Measurements from ENCODE around the gene HOPX.
"Not testable (repeated sequence)": the region's sequence is repeated elsewhere in the genome, so short reads cannot be mapped to it uniquely, and the experiment has no call there.

HOPX gene

DNA sequence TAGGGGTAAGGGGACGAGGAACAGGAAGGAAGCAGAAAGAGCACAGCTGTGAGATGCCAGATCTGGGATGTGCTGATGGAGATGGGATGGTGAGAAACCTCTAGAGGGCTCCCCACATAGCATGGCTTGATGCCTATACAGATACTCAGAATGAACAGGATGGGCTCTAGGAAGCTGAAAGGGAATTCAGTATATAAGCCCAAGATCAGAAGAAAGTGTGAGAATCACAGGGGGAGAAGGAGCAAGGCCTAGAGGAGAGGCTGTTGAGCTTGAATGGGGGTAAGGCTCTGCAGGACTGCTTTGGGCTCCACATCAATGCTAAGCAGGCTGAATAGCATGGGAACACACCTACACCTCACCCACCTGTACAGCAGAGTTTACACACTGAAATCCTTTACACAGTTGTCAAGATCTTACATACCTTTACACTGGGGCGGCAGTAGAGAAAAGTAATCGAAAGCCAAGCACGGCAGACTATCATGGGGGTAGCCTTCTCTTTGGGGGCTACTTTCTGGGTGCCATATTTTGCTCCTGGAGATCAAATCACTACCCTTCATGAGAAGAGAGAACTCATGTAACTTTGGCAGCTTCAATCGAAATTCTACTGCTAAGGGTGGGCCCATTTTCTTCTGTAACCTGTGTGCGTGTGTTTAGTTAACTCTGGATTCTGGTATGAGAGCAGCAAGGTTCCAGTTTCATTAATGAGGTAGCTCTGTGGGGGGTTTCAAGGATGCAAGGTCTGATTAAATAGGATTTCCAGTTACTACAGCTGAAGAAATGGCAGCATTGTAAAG lies 30.6 kb downstream of the HOPX start:
- peaks cover 22% of the 10 kb centered on the region for H3K27me3 ChIP-seq (ENCODE audit: control insufficient read depth, insufficient read depth, low read length)
- H3K9me3 ChIP-seq (ENCODE audit: control insufficient read depth, low read length), result no peaks in the 10 kb centered on the region
- no peaks in the 10 kb centered on the region for H3K4me1 ChIP-seq (ENCODE audit: control insufficient read depth, insufficient read depth, low read length)
- no peak overlapping the region for H3K4me3 ChIP-seq (ENCODE audit: low read length)
- no peaks in the 10 kb centered on the region for H3K36me3 ChIP-seq (ENCODE audit: control insufficient read depth, insufficient read depth, low read length)
- no peak overlapping the region for H3K9ac ChIP-seq (ENCODE audit: low read length)

DNA sequence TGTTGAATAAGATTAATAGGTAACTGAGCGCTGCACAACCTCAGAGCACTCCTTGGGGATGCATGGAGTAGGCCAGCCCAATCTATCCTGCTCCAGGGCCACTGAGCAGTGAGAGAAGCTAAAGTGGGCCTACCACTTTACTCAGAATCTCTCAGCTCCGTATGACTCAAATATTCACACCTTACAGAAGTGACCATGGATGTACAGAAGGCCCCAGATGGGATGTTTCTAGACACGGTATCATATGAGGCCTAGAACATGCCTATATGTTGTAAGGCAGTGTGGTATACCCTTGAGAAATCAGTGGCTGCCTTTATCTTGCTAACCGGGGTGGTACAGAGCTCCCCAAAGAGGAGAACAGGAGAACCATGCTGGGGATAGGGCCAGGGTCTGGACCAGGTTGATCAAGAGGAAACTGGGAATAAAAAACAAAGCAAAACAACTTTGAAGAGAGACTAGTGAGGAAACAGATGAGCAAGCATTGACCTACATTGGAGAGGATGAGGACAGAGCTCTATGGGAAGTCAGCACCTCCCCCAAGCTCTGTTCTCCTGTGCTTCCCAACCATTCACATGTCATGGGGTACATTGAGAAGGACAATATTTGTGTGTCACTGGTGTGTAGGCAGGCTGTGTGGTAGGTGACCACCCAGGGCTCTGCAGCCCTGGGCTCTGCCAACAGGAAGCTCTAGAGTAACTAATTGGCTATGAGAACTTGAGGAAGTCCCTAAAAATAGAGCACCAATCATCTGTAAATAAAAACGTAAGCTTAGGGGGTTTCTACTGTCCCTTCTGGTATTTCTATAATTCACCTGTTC lies 31.4 kb downstream of the HOPX start:
- Histone ChIP-seq H3K9me3 (ENCODE audit: control insufficient read depth, low read length) (no peaks in the 10 kb centered on the region), H3K4me1 (ENCODE audit: control insufficient read depth, insufficient read depth, low read length) (no peaks in the 10 kb centered on the region), H3K27me3 (ENCODE audit: control insufficient read depth, insufficient read depth, low read length) (peaks cover 14% of the 10 kb centered on the region), H3K4me3 (ENCODE audit: low read length) (no peak overlapping the region), H3K36me3 (ENCODE audit: control insufficient read depth, insufficient read depth, low read length) (no peaks in the 10 kb centered on the region), H3K9ac (ENCODE audit: low read length) (no peak overlapping the region)

DNA sequence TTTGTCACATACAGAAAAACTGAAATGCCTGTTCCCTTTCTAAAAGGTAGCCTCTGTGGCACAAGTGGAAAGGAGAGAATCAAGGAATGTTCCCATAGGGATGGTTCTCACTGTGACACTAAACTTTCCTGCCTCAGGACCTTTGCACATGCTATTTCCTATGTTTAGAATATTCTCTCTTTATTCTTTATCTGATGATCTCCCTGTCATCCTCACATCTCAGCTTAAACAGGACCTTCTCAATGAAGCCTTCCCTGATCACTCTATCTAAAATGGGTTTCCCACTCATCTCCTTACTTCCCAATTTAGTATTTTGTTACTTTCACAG lies 32.3 kb downstream of the HOPX start:
- Histone ChIP-seq H3K4me3 (ENCODE audit: low read length) (no peak overlapping the region), H3K9ac (ENCODE audit: low read length) (no peak overlapping the region), H3K36me3 (ENCODE audit: control insufficient read depth, insufficient read depth, low read length) (no peaks in the 10 kb centered on the region), H3K4me1 (ENCODE audit: control insufficient read depth, insufficient read depth, low read length) (no peaks in the 10 kb centered on the region), H3K9me3 (ENCODE audit: control insufficient read depth, low read length) (no peaks in the 10 kb centered on the region), H3K27me3 (ENCODE audit: control insufficient read depth, insufficient read depth, low read length) (peaks cover 5% of the 10 kb centered on the region)

DNA sequence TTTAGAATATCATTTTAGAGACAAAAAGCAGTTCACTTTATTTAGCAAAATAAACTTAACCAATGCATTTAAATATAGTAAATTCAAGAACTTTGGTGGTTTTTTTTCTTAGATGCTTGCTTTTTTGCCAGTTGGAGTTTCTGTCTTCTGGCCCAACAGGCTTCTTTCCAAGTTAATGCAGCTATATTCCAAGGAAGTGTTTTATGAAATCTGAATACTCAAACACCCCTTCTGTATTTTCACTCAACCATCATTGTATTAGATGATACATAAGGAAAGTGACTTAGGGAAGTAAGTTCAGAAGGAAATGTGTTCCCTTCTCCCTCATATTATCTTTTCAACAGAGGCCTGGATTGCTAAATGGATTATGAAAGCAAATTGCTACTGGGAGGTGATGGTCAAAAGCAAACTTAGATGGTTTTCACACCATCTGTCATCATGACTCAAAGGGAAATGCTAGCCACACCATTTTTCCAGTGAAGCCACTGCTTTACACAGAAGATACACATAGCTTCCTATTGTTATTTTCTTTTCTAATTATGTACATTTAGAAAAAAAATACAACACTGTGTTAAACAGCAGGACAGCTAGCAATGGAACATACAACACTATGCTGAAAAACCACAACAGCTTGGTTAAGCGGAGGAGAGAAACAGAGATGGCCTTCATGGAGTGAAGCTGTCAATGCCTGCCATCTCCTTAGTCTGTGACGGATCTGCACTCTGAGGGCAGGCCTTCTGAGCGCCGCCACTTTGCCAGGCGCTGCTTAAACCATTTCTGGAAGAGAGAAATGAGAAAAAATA lies 32.9 kb downstream of the HOPX start:
- no peak overlapping the region for H3K4me3 ChIP-seq (ENCODE audit: low read length)
- H3K27me3 ChIP-seq (ENCODE audit: control insufficient read depth, insufficient read depth, low read length), result no peaks in the 10 kb centered on the region
- H3K9me3 ChIP-seq (ENCODE audit: control insufficient read depth, low read length), result no peaks in the 10 kb centered on the region
- H3K4me1 ChIP-seq (ENCODE audit: control insufficient read depth, insufficient read depth, low read length), result no peaks in the 10 kb centered on the region
- H3K36me3 ChIP-seq (ENCODE audit: control insufficient read depth, insufficient read depth, low read length), result no peaks in the 10 kb centered on the region
- no peak overlapping the region for H3K9ac ChIP-seq (ENCODE audit: low read length)

DNA sequence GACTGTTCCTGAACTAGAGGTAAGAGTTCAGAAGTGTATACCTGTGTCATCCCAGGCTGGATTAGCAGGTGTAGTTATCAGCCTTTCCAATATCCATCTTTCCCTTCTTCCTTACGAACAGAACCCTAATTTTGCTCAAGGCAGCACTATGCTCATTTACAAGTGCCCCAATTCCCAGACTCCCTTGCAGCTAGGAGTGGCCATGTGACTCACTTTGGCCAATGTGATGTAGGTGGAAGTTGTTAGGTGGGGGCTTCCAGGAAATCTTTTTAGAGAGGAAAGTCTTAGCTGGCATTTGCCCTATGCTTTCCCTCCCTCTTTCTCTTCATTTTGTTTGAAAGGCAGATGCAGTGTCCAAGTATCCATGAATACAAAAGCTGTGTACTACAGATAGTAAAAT lies 34.8 kb downstream of the HOPX start:
- Histone ChIP-seq H3K4me1 (ENCODE audit: control insufficient read depth, insufficient read depth, low read length) (no peaks in the 10 kb centered on the region), H3K36me3 (ENCODE audit: control insufficient read depth, insufficient read depth, low read length) (no peaks in the 10 kb centered on the region), H3K9me3 (ENCODE audit: control insufficient read depth, low read length) (no peaks in the 10 kb centered on the region), H3K9ac (ENCODE audit: low read length) (no peak overlapping the region), H3K4me3 (ENCODE audit: low read length) (no peak overlapping the region), H3K27me3 (ENCODE audit: control insufficient read depth, insufficient read depth, low read length) (no peaks in the 10 kb centered on the region)

DNA sequence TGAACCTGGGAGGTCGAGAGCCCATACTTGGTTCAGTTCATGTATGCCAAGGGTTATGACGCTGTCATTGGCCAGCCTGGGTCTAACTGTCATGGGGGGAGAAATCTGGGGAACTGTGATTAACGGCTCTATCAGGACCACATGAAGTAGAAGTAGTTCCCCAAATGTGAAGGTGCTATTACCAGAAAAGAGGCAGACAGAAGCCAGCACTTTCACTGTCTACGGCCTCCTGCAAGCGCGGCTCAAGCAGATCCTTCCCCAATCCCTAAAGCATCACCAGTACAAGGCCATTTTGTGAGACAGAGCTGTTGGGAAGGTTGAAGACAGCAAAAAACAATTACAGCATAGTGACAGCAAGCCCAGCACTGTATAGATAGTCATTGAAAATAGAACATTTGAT lies 37.5 kb downstream of the HOPX start:
- Histone ChIP-seq H3K4me3 (ENCODE audit: low read length) (no peak overlapping the region), H3K36me3 (ENCODE audit: control insufficient read depth, insufficient read depth, low read length) (no peaks in the 10 kb centered on the region), H3K27me3 (ENCODE audit: control insufficient read depth, insufficient read depth, low read length) (no peaks in the 10 kb centered on the region), H3K9ac (ENCODE audit: low read length) (no peak overlapping the region), H3K9me3 (ENCODE audit: control insufficient read depth, low read length) (no peaks in the 10 kb centered on the region), H3K4me1 (ENCODE audit: control insufficient read depth, insufficient read depth, low read length) (no peaks in the 10 kb centered on the region)

DNA sequence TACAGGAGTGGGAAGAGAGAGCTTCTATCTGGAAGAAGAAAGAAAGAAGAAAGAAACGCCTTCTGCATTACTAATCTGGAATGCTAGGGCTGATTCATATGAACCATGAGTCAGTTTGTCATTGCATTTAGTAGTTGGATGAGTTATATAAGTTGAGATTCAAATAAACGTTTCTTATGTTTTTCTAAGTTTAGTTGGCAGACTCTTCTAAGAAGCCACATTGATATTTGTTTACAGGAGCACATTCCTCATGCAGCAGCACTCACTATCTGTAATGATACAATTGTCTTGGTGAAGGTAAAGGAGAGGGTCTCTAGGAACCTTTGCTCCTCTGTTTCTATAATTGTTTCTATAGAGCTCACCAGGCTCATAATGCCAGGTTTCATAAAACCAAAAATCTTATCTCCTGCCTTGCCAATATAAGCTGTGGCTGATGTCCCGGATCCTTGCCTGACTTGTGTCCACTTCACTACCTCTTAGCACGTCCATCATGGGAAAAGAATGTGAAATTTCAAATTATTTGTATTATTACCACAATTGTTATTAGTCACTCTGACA lies 39.5 kb downstream of the HOPX start:
- Histone ChIP-seq H3K9me3 (ENCODE audit: control insufficient read depth, low read length) (no peaks in the 10 kb centered on the region), H3K4me3 (ENCODE audit: low read length) (no peak overlapping the region), H3K36me3 (ENCODE audit: control insufficient read depth, insufficient read depth, low read length) (no peaks in the 10 kb centered on the region), H3K4me1 (ENCODE audit: control insufficient read depth, insufficient read depth, low read length) (no peaks in the 10 kb centered on the region), H3K27me3 (ENCODE audit: control insufficient read depth, insufficient read depth, low read length) (no peaks in the 10 kb centered on the region), H3K9ac (ENCODE audit: low read length) (no peak overlapping the region)

DNA sequence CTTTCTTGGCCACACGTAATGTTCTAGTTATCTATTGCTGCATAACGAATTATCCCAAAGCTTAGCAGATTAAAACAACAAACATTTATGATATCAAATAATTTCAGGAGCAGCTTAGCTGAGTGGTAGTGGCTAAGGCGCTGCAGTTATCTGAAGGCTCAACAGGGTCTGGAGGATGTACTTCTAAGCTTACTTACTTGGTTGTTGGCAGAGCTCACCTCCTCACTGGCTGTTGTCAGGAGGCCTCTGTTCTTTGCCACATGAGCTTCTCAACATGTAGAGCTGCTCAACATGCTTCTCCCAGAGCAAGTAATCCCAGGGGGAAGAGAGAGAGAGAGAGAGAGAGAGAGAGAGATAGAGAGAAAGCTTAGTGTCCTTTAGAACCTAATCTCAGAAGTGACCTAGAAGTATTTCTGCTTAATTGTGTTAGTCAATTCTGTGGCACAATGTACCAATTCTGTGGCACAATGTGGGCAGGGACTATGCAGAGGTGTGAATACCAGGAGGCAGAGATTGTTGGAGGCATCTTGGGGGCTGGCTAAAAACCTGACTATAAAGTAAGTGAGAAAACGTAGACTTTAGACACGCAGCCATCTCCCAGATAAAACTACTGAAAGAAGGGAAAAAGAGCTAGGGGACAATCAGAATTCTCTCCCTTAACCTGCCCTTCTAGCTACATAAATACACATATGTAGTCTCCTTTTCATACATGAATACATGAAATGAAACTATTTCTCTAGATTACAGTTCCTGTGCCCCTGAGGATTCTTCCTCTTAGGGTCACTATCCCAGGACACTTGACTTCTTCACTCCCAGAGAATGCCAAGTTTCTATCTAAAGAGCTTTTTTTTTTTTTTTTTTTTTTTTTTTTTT lies 40.2 kb downstream of the HOPX start:
- Histone ChIP-seq H3K9me3 (ENCODE audit: control insufficient read depth, low read length) (no peaks in the 10 kb centered on the region), H3K9ac (ENCODE audit: low read length) (no peak overlapping the region), H3K36me3 (ENCODE audit: control insufficient read depth, insufficient read depth, low read length) (no peaks in the 10 kb centered on the region), H3K4me3 (ENCODE audit: low read length) (no peak overlapping the region), H3K4me1 (ENCODE audit: control insufficient read depth, insufficient read depth, low read length) (no peaks in the 10 kb centered on the region), H3K27me3 (ENCODE audit: control insufficient read depth, insufficient read depth, low read length) (no peaks in the 10 kb centered on the region)

DNA sequence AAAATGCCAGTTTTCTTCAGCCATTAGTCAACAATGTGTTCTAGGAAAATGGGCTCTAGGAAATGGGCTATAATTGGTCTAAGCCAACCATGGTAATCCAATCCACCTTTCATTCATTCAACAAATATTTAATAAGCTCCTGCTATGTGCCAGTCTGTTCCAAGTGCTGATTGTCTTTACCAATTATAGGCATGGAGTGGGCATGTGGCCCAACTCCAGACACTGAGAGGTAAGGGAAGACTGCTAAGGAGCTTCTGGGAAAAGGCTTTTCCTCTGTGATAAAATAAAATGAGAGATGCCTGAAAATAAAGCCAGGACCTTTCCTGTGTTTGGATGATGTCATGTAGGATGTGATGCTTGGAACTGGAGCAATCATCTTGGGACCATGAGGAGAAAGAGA lies 43.3 kb downstream of the HOPX start:
- Histone ChIP-seq H3K27me3 (ENCODE audit: control insufficient read depth, insufficient read depth, low read length) (no peaks in the 10 kb centered on the region), H3K4me1 (ENCODE audit: control insufficient read depth, insufficient read depth, low read length) (no peaks in the 10 kb centered on the region), H3K9ac (ENCODE audit: low read length) (no peak overlapping the region), H3K9me3 (ENCODE audit: control insufficient read depth, low read length) (no peaks in the 10 kb centered on the region), H3K4me3 (ENCODE audit: low read length) (no peak overlapping the region), H3K36me3 (ENCODE audit: control insufficient read depth, insufficient read depth, low read length) (no peaks in the 10 kb centered on the region)

DNA sequence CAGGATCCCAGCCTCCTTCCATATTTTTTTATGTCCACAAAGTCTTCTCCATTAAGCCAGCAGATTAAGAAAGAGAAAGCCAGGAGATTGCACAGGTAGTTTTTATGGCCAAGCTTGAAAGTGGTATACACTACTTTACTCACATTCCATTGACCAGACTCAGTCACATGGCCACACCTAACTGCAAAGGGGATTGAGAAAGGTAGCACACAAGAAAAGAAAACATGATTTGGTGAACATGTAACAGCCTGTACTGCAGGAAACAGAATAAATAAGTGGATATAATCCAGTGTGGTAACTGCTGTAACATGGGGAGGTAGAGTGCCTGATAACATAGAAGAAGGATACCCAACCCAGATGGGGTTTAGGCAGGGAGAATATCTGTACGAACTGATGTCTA lies 43.9 kb downstream of the HOPX start:
- Histone ChIP-seq H3K36me3 (ENCODE audit: control insufficient read depth, insufficient read depth, low read length) (no peaks in the 10 kb centered on the region), H3K9me3 (ENCODE audit: control insufficient read depth, low read length) (no peaks in the 10 kb centered on the region), H3K4me1 (ENCODE audit: control insufficient read depth, insufficient read depth, low read length) (no peaks in the 10 kb centered on the region)

DNA sequence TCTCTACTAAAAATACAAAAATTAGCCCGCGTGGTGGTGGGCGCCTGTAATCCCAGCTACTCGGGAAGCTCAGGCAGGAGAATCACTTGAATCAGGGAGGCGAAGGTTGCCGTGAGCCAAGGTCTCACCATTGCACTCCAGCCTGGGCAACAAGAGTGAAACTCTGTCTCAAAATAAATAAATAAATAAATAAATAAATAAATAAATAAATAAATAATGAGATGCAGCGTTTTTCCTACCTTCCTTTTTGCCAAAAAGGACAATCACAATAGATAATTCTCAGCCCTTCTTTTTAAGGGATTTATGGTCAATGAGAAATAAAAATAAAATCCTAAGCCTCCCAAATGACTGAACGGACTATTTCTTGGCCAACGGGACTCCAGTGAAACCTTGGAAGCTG lies 46.1 kb downstream of the HOPX start:
- not testable (repeated sequence) for H3K9me3 ChIP-seq (ENCODE audit: control insufficient read depth, low read length); H3K36me3 ChIP-seq (ENCODE audit: control insufficient read depth, insufficient read depth, low read length); H3K4me1 ChIP-seq (ENCODE audit: control insufficient read depth, insufficient read depth, low read length); H3K4me3 ChIP-seq (ENCODE audit: low read length); H3K27me3 ChIP-seq (ENCODE audit: control insufficient read depth, insufficient read depth, low read length); H3K9ac ChIP-seq (ENCODE audit: low read length)

More for the DNA sequence above, 43.9 kb downstream of the HOPX start:
- no peaks in the 10 kb centered on the region for H3K27me3 ChIP-seq (ENCODE audit: control insufficient read depth, insufficient read depth, low read length)
- no peak overlapping the region for H3K9ac ChIP-seq (ENCODE audit: low read length)
- H3K4me3 ChIP-seq (ENCODE audit: low read length), result no peak overlapping the region
